GM23248 (cell line): ENCODE measurements around the gene NUP98. TPM values are rescaled to one million over a fixed set of nuclear protein-coding genes. Genes with fewer than 3 reads are reported as not detected.

Source experiments
- DNase-seq: peaks from one replicate; pipeline ENCODE4 v3.0.0-alpha.2; 2015
- H2AFZ ChIP-seq: fragments of 200-600 bp; sonication (generic); 2 replicates; pipeline ENCODE4 v1.6.1; 2016; ENCODE audit warnings: antibody characterized with exemption
- H3F3A ChIP-seq: fragments of 200-600 bp; sonication (generic); 2 replicates; pipeline ENCODE4 v1.6.1; 2016; ENCODE audit warnings: mild to moderate bottlenecking, antibody characterized with exemption, mixed run types; ENCODE audit not compliant: insufficient read depth
- H3K27ac ChIP-seq: fragments of 200-600 bp; sonication (generic); 2 replicates; pipeline ENCODE4 v1.5.1; 2016; ENCODE audit warnings: mild to moderate bottlenecking
- H3K27me3 ChIP-seq: fragments of 200-600 bp; sonication (generic); replicated peaks from 2 replicates; pipeline ENCODE4 v1.6.1; 2016; ENCODE audit warnings: mild to moderate bottlenecking; ENCODE audit not compliant: insufficient read depth
- H3K36me3 ChIP-seq: fragments of 200-600 bp; sonication (generic); 2 replicates; pipeline ENCODE4 v1.6.1; 2016; ENCODE audit warnings: low read depth, mild to moderate bottlenecking
- H3K4me1 ChIP-seq: fragments of 200-600 bp; sonication (generic); 2 replicates; pipeline ENCODE4 v1.6.1; 2016; ENCODE audit warnings: mild to moderate bottlenecking; ENCODE audit not compliant: insufficient read depth
- H3K4me2 ChIP-seq: fragments of 200-600 bp; sonication (generic); one replicate; pipeline ENCODE4 v1.6.1; 2016; ENCODE audit warnings: mild to moderate bottlenecking; ENCODE audit not compliant: unreplicated experiment
- H3K4me3 ChIP-seq: fragments of 200-600 bp; sonication (generic); 2 replicates; pipeline ENCODE4 v1.5.1; 2016; ENCODE audit warnings: mild to moderate bottlenecking
- H3K79me2 ChIP-seq: fragments of 200-600 bp; sonication (generic); 2 replicates; pipeline ENCODE4 v1.6.1; 2016; ENCODE audit warnings: mild to moderate bottlenecking; ENCODE audit not compliant: insufficient read depth
- H3K9ac ChIP-seq: fragments of 200-600 bp; sonication (generic); 2 replicates; pipeline ENCODE4 v1.6.1; 2016; ENCODE audit warnings: mild to moderate bottlenecking
- H3K9me2 ChIP-seq: fragments of 200-600 bp; sonication (generic); 2 replicates; pipeline ENCODE4 v1.6.1; 2016; ENCODE audit warnings: mixed run types, mild to moderate bottlenecking, moderate library complexity; ENCODE audit not compliant: insufficient read depth
- H3K9me3 ChIP-seq: fragments of 200-600 bp; sonication (generic); one replicate; pipeline ENCODE4 v1.6.1; 2017; ENCODE audit warnings: low read depth
- H4K20me1 ChIP-seq: fragments of 200-600 bp; sonication (generic); 2 replicates; pipeline ENCODE4 v1.6.0; 2016; ENCODE audit not compliant: insufficient read depth
- EZH2 ChIP-seq: fragments of 200-600 bp; sonication (generic); IDR thresholded peaks from 2 replicates; pipeline ENCODE4 v1.6.1; 2018; ENCODE audit warnings: antibody characterized with exemption, mild to moderate bottlenecking; ENCODE audit not compliant: insufficient read depth, poor library complexity, severe bottlenecking
- EZH2phosphoT487 ChIP-seq: fragments of 200-600 bp; sonication (generic); IDR thresholded peaks from 2 replicates; pipeline ENCODE4 v1.6.1; 2018; ENCODE audit warnings: antibody characterized with exemption, moderate library complexity, mild to moderate bottlenecking, low read depth; ENCODE audit not compliant: insufficient read depth
- WGBS, 2 experiments: methylation state at CpG; one replicate each; pipeline ENCODE4 v1.1.6; 2015 to 2017; ENCODE audit warnings: low lambda C conversion rate in 2 of 2, low coverage in 1 of 2; ENCODE audit errors: missing lambda C conversion rate in 2 of 2; 5-methylcytosine and 5-hydroxymethylcytosine counted together
- in situ Hi-C: fragments of 300-500 bp; cut with MboI; formaldehyde crosslinking; loops from 2 replicates; pipeline ENCODE4 v1.15.0; 2020
- polyA plus RNA-seq: library from polyadenylated mRNA; unstranded; fragments of >200 nt; fragmentation: Nextera tagmentation; extraction: Ambion mirVana; gene quantifications from 2 replicates; pipeline ENCODE4 v1.2.1, GENCODE V29; 2016
- total RNA-seq: library from RNA; depleted of rRNA; stranded (reverse); fragments of >200 nt; shearing (Covaris generic); gene quantifications from 2 replicates; pipeline ENCODE4 v1.2.3, GENCODE V29; 2014

Gene NUP98
- total and polyA plus RNA-seq, 2 experiments from 2014 or later = 30.5 to 79.3 TPM

- Histone ChIP-seq H3K4me1 (peaks cover 27% of the 10 kb centered on the region), H3K9me3 (no peaks in the 10 kb centered on the region), H3K9me2 (no peaks in the 10 kb centered on the region), H3K36me3 (no peaks in the 10 kb centered on the region), H3K79me2 (peaks cover 83% of the 10 kb centered on the region), H4K20me1 (peaks cover 7% of the 10 kb centered on the region; the same call in 1 of the 2 replicates), H3K4me2 (peak overlapping the region; percentile 89), H3K9ac (no peak overlapping the region), H3K27me3 (no peaks in the 10 kb centered on the region), H3F3A (peaks cover 5% of the 10 kb centered on the region; the same call in 1 of the 2 replicates), H3K27ac (no peak overlapping the region), H2AFZ (no peak overlapping the region), H3K4me3 (no peak overlapping the region)
- in situ Hi-C loops = no loop called here
- DNase-seq = no peak
- TF ChIP-seq EZH2 (no peak), EZH2phosphoT487 (no peak)
- WGBS, 2 experiments = 55 to 64% methylated on average over 2 of the region's 2 CpGs
Observed at GRCh38 chr11:3838504-3838903, 41.1 kb upstream of the NUP98 start.

GRCh38 chr11:3837793-3838192, 40.4 kb upstream of the NUP98 start:
- Histone ChIP-seq H3K9ac (no peak overlapping the region), H4K20me1 (peaks cover 7% of the 10 kb centered on the region; the same call in 1 of the 2 replicates), H3F3A (peaks cover 5% of the 10 kb centered on the region; the same call in 1 of the 2 replicates), H3K79me2 (peaks cover 90% of the 10 kb centered on the region), H3K4me2 (no peak overlapping the region), H3K4me3 (no peak overlapping the region), H3K9me2 (no peaks in the 10 kb centered on the region), H3K9me3 (no peaks in the 10 kb centered on the region), H3K27me3 (no peaks in the 10 kb centered on the region), H2AFZ (no peak overlapping the region), H3K4me1 (peaks cover 27% of the 10 kb centered on the region), H3K36me3 (no peaks in the 10 kb centered on the region), H3K27ac (no peak overlapping the region)
- TF ChIP-seq EZH2 (no peak), EZH2phosphoT487 (no peak)
- DNase-seq = peak; percentile 50
- in situ Hi-C loops = no loop called here
- 100% methylated on average over 1 of the region's 1 CpG for WGBS, 2 experiments

DNA sequence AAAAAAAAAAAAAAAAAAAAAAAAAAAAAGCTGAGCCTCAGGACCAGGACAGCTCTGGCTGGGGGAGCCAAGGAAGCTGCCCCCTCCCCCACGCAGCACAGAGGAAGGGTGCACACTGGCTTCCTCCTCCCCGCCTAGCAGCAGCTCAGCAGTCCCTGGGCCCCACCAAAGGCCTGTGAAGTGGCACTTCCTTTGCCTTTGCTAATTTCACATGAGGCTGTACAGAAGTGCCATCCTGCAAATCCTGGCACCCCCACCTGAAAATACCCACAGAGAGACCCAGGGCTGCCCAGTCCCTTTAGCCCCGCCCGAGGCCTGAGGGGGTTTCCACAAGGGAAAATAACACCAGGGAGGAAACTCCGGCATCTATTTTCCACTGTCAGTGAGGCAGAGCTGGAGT, 39.5 kb upstream of the NUP98 start:
- H3K27me3 ChIP-seq = no peaks in the 10 kb centered on the region
- H3K4me1 ChIP-seq = peaks cover 24% of the 10 kb centered on the region
- WGBS, 2 experiments = 79 to 91% methylated on average over 5 of the region's 5 CpGs
- H3K9ac ChIP-seq = no peak overlapping the region
- H3K36me3 ChIP-seq = no peaks in the 10 kb centered on the region
- TF ChIP-seq EZH2 (no peak), EZH2phosphoT487 (no peak)
- H2AFZ ChIP-seq = no peak overlapping the region
- peaks cover 7% of the 10 kb centered on the region; the same call in 1 of the 2 replicates for H4K20me1 ChIP-seq
- peaks cover 94% of the 10 kb centered on the region for H3K79me2 ChIP-seq
- H3K9me3 ChIP-seq = no peaks in the 10 kb centered on the region
- no peak for DNase-seq
- H3K4me3 ChIP-seq = no peak overlapping the region
- in situ Hi-C loops = no loop called here
- no peak overlapping the region for H3K27ac ChIP-seq
- no peaks in the 10 kb centered on the region for H3K9me2 ChIP-seq
- H3F3A ChIP-seq = peaks cover 3% of the 10 kb centered on the region; the same call in 1 of the 2 replicates
- H3K4me2 ChIP-seq = no peak overlapping the region

- Histone ChIP-seq H3F3A (no peaks in the 10 kb centered on the region), H4K20me1 (peaks cover 7% of the 10 kb centered on the region; the same call in 1 of the 2 replicates), H3K27me3 (no peaks in the 10 kb centered on the region), H3K79me2 (peaks cover 99% of the 10 kb centered on the region), H3K4me3 (no peak overlapping the region), H3K27ac (no peak overlapping the region), H3K4me2 (no peak overlapping the region), H2AFZ (no peak overlapping the region), H3K4me1 (peaks cover 21% of the 10 kb centered on the region), H3K9me2 (no peaks in the 10 kb centered on the region), H3K9ac (no peak overlapping the region), H3K36me3 (no peaks in the 10 kb centered on the region), H3K9me3 (no peaks in the 10 kb centered on the region)
- TF ChIP-seq EZH2 = no peak
- no peak for TF ChIP-seq EZH2phosphoT487
- WGBS, 2 experiments = 98 to 100% methylated on average over 4 of the region's 4 CpGs
- in situ Hi-C loops = no loop called here
- DNase-seq = no peak
Observed at GRCh38 chr11:3835751-3836150, 38.4 kb upstream of the NUP98 start.
